SK-N-SH treated with all-trans-retinoic acid at 6 μM for 48 hours (cell line): ENCODE results near the gene HELZ.

Source experiments
- ARNTL ChIP-seq: fragments of 450-650 bp; formaldehyde crosslinking; IDR thresholded peaks from 2 replicates; pipeline ENCODE4 v1.5.0; 2020; ENCODE audit warnings: low read depth, mild to moderate bottlenecking, moderate library complexity, borderline replicate concordance
- RARB ChIP-seq: fragments of 250-450 bp; sonication (Bioruptor Pico); IDR thresholded peaks from 2 replicates; pipeline ENCODE4 v1.8.0; 2021; ENCODE audit warnings: mild to moderate bottlenecking, moderate library complexity
- TCF4 ChIP-seq: fragments of 250-450 bp; sonication (Bioruptor Pico); IDR thresholded peaks from 2 replicates; pipeline ENCODE4 v1.8.0; 2021; ENCODE audit warnings: mild to moderate bottlenecking, moderate library complexity, borderline replicate concordance
- ZC3H10 ChIP-seq: fragments of 250-450 bp; sonication (Bioruptor Pico); IDR thresholded peaks from 2 replicates; pipeline ENCODE4 v1.5.1; 2021; ENCODE audit warnings: mild to moderate bottlenecking, moderate library complexity
- ZFP3 ChIP-seq: fragments of 250-450 bp; sonication (Bioruptor Pico); IDR thresholded peaks from 2 replicates; pipeline ENCODE4 v1.5.0; 2020; ENCODE audit warnings: mild to moderate bottlenecking, moderate library complexity
- ZNF565 ChIP-seq: fragments of 450-650 bp; formaldehyde crosslinking; conservative IDR thresholded peaks from 2 replicates; pipeline ENCODE4 v1.5.0; 2020; ENCODE audit warnings: low read depth, mild to moderate bottlenecking, moderate library complexity
- ZNF8 ChIP-seq: fragments of 450-650 bp; formaldehyde crosslinking; IDR thresholded peaks from 2 replicates; pipeline ENCODE4 v1.5.0; 2020; ENCODE audit warnings: mild to moderate bottlenecking, moderate library complexity
- TF ChIP-seq, protein P1 (sequence below): fragments of 250-450 bp; sonication (Bioruptor Pico); IDR thresholded peaks from 2 replicates; pipeline ENCODE4 v1.8.0; 2020; ENCODE audit warnings: mild to moderate bottlenecking, moderate library complexity, borderline replicate concordance
- TF ChIP-seq, protein P2 (sequence below): fragments of 250-450 bp; sonication (Bioruptor Pico); IDR thresholded peaks from 2 replicates; pipeline ENCODE4 v1.5.1; 2020; ENCODE audit warnings: low read depth, mild to moderate bottlenecking, moderate library complexity
- TF ChIP-seq, protein P3 (sequence below): fragments of 250-450 bp; sonication (Bioruptor Pico); IDR thresholded peaks from 2 replicates; pipeline ENCODE4 v1.5.1; 2021; ENCODE audit warnings: mild to moderate bottlenecking, moderate library complexity
- TF ChIP-seq, protein P4 (sequence below): fragments of 250-450 bp; sonication (Bioruptor Pico); IDR thresholded peaks from 2 replicates; pipeline ENCODE4 v1.5.0; 2020; ENCODE audit warnings: mild to moderate bottlenecking, moderate library complexity

DNA sequence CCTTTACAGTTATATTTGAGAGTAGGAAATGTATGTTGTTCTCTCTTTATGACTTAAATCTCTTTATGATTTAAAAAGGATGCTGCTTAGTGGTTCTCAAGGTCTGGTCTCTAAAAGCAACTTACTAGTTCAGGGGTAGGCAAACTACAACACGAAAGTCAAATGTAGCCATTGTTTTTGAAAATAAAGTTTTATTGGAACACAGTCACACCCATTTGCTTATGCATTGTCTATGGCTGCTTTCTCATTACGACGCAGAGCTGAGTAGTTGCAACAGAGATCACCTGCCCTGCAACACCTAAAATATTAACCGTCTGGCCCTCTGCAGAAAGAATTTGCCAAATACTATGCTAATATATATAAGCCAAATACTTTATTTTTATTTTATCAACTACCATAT lies 58.2 kb downstream of the HELZ start:
- TF ChIP-seq, protein P1, sequence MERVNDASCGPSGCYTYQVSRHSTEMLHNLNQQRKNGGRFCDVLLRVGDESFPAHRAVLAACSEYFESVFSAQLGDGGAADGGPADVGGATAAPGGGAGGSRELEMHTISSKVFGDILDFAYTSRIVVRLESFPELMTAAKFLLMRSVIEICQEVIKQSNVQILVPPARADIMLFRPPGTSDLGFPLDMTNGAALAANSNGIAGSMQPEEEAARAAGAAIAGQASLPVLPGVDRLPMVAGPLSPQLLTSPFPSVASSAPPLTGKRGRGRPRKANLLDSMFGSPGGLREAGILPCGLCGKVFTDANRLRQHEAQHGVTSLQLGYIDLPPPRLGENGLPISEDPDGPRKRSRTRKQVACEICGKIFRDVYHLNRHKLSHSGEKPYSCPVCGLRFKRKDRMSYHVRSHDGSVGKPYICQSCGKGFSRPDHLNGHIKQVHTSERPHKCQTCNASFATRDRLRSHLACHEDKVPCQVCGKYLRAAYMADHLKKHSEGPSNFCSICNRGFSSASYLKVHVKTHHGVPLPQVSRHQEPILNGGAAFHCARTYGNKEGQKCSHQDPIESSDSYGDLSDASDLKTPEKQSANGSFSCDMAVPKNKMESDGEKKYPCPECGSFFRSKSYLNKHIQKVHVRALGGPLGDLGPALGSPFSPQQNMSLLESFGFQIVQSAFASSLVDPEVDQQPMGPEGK (CRISPR knock-in tag), result no peak
- TF ChIP-seq ZC3H10 (CRISPR knock-in tag) (no peak), RARB (CRISPR knock-in tag) (no peak), ZFP3 (no peak), ZNF565 (CRISPR knock-in tag) (no peak), TCF4 (CRISPR knock-in tag) (no peak), ARNTL (no peak), ZNF8 (CRISPR knock-in tag) (no peak)
- TF ChIP-seq, protein P2, sequence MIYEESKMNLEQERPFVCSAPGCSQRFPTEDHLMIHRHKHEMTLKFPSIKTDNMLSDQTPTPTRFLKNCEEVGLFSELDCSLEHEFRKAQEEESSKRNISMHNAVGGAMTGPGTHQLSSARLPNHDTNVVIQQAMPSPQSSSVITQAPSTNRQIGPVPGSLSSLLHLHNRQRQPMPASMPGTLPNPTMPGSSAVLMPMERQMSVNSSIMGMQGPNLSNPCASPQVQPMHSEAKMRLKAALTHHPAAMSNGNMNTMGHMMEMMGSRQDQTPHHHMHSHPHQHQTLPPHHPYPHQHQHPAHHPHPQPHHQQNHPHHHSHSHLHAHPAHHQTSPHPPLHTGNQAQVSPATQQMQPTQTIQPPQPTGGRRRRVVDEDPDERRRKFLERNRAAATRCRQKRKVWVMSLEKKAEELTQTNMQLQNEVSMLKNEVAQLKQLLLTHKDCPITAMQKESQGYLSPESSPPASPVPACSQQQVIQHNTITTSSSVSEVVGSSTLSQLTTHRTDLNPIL (CRISPR knock-in tag), result no peak
- TF ChIP-seq, protein P3, sequence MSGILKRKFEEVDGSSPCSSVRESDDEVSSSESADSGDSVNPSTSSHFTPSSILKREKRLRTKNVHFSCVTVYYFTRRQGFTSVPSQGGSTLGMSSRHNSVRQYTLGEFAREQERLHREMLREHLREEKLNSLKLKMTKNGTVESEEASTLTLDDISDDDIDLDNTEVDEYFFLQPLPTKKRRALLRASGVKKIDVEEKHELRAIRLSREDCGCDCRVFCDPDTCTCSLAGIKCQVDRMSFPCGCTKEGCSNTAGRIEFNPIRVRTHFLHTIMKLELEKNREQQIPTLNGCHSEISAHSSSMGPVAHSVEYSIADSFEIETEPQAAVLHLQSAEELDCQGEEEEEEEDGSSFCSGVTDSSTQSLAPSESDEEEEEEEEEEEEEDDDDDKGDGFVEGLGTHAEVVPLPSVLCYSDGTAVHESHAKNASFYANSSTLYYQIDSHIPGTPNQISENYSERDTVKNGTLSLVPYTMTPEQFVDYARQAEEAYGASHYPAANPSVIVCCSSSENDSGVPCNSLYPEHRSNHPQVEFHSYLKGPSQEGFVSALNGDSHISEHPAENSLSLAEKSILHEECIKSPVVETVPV (CRISPR knock-in tag), result no peak
- TF ChIP-seq, protein P4, sequence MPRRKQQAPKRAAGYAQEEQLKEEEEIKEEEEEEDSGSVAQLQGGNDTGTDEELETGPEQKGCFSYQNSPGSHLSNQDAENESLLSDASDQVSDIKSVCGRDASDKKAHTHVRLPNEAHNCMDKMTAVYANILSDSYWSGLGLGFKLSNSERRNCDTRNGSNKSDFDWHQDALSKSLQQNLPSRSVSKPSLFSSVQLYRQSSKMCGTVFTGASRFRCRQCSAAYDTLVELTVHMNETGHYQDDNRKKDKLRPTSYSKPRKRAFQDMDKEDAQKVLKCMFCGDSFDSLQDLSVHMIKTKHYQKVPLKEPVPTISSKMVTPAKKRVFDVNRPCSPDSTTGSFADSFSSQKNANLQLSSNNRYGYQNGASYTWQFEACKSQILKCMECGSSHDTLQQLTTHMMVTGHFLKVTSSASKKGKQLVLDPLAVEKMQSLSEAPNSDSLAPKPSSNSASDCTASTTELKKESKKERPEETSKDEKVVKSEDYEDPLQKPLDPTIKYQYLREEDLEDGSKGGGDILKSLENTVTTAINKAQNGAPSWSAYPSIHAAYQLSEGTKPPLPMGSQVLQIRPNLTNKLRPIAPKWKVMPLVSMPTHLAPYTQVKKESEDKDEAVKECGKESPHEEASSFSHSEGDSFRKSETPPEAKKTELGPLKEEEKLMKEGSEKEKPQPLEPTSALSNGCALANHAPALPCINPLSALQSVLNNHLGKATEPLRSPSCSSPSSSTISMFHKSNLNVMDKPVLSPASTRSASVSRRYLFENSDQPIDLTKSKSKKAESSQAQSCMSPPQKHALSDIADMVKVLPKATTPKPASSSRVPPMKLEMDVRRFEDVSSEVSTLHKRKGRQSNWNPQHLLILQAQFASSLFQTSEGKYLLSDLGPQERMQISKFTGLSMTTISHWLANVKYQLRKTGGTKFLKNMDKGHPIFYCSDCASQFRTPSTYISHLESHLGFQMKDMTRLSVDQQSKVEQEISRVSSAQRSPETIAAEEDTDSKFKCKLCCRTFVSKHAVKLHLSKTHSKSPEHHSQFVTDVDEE, result no peak
